ENCODE data around the gene SPACA1.

The SPACA1 gene

GRCh38 chr6:88086792-88087191 is 39.2 kb downstream of the SPACA1 start:
- DNase-seq (ENCODE audit: low read depth): no peak
- no peak overlapping the region for H3K4me3 ChIP-seq (ENCODE audit: low read depth, low read length)
- no peak for TF ChIP-seq CTCF (IDR thresholded peaks at IDR 0.05; ENCODE audit: control insufficient read depth, extremely low read depth, insufficient read depth)

GRCh38 chr6:88089708-88090107 is 42.1 kb downstream of the SPACA1 start:
- no peak overlapping the region for H3K4me3 ChIP-seq (ENCODE audit: low read depth, low read length)
- DNase-seq (ENCODE audit: low read depth): no peak
- TF ChIP-seq CTCF (IDR thresholded peaks at IDR 0.05; ENCODE audit: control insufficient read depth, extremely low read depth, insufficient read depth): no peak

GRCh38 chr6:88105741-88106340 is 58.2 kb downstream of the SPACA1 start:
- TF ChIP-seq CTCF (IDR thresholded peaks at IDR 0.05; ENCODE audit: control insufficient read depth, extremely low read depth, insufficient read depth): no peak
- DNase-seq (ENCODE audit: low read depth): no peak
- no peak overlapping the region for H3K4me3 ChIP-seq (ENCODE audit: low read depth, low read length)

GRCh38 chr6:88107241-88107640 is 59.6 kb downstream of the SPACA1 start:
- no peak for TF ChIP-seq CTCF (IDR thresholded peaks at IDR 0.05; ENCODE audit: control insufficient read depth, extremely low read depth, insufficient read depth)
- no peak for DNase-seq (ENCODE audit: low read depth)
- no peak overlapping the region for H3K4me3 ChIP-seq (ENCODE audit: low read depth, low read length)

GRCh38 chr6:88111991-88112390 is 64.3 kb downstream of the SPACA1 start:
- no peak for DNase-seq (ENCODE audit: low read depth)
- TF ChIP-seq CTCF (IDR thresholded peaks at IDR 0.05; ENCODE audit: control insufficient read depth, extremely low read depth, insufficient read depth): no peak
- no peak overlapping the region for H3K4me3 ChIP-seq (ENCODE audit: low read depth, low read length)

- no peak for DNase-seq (ENCODE audit: low read depth)
- TF ChIP-seq CTCF (IDR thresholded peaks at IDR 0.05; ENCODE audit: control insufficient read depth, extremely low read depth, insufficient read depth): no peak
- H3K4me3 ChIP-seq (ENCODE audit: low read depth, low read length): no peak overlapping the region
Measured at GRCh38 chr6:88114838-88115237, 67.2 kb downstream of the SPACA1 start.

GRCh38 chr6:88115307-88115706 is 67.7 kb downstream of the SPACA1 start:
- no peak overlapping the region for H3K4me3 ChIP-seq (ENCODE audit: low read depth, low read length)
- no peak for DNase-seq (ENCODE audit: low read depth)
- no peak for TF ChIP-seq CTCF (IDR thresholded peaks at IDR 0.05; ENCODE audit: control insufficient read depth, extremely low read depth, insufficient read depth)
